K562 (cell line): Measurements from ENCODE around the gene RER1. TPM values are rescaled to one million over a fixed set of nuclear protein-coding genes. Genes with fewer than 3 reads are reported as not detected.

Experiments
- E2F6 ChIP-seq, 2 experiments: IDR thresholded peaks; 2 replicates each; pipeline ENCODE4 v1.6.1; 2011; ENCODE audit warnings: borderline replicate concordance in 1 of 2, control low read depth in 1 of 2, low read depth in 1 of 2, low read length in 1 of 2, mild to moderate bottlenecking in 1 of 2, mixed read lengths in 1 of 2, moderate library complexity in 1 of 2; ENCODE audit not compliant: insufficient read depth in 1 of 2, insufficient read length in 1 of 2, poor library complexity in 1 of 2, severe bottlenecking in 1 of 2; ENCODE audit errors: extremely low read depth in 1 of 2
- HLTF ChIP-seq: fragments of 450-650 bp; IDR thresholded peaks from 2 replicates; pipeline ENCODE4 v1.6.1; 2016
- KLF10 ChIP-seq: fragments of 250-450 bp; sonication (Bioruptor Pico); IDR thresholded peaks from 2 replicates; pipeline ENCODE4 v1.6.1; 2021; ENCODE audit warnings: matching md5 sums
- MGA ChIP-seq: fragments of 450-650 bp; IDR thresholded peaks from 2 replicates; pipeline ENCODE4 v1.6.1; 2016; ENCODE audit warnings: mild to moderate bottlenecking, moderate library complexity
- NCOA2 ChIP-seq, 2 experiments: fragments of 450-650 bp; IDR thresholded peaks; 2 replicates each; pipeline ENCODE4 v1.6.1; 2018; ENCODE audit warnings: mild to moderate bottlenecking in 2 of 2, moderate library complexity in 1 of 2; ENCODE audit not compliant: partially characterized antibody in 2 of 2
- RFX1 ChIP-seq: fragments of 450-650 bp; IDR thresholded peaks from 2 replicates; pipeline ENCODE4 v1.6.1; 2016; ENCODE audit warnings: mild to moderate bottlenecking, moderate library complexity
- SRSF3 ChIP-seq: fragments of 200-400 bp; formaldehyde crosslinking; IDR thresholded peaks from 2 replicates; pipeline ENCODE4 v1.6.1; 2016; ENCODE audit warnings: mild to moderate bottlenecking, low read length, moderate library complexity; ENCODE audit not compliant: insufficient read depth
- ZC3H11A ChIP-seq: IDR thresholded peaks from 2 replicates; pipeline ENCODE4 v1.6.1; 2012; ENCODE audit warnings: low read depth, low read length, improper control_type of control experiment
- ZFX ChIP-seq: sonication (generic); formaldehyde crosslinking; IDR thresholded peaks from 2 replicates; pipeline ENCODE4 v1.8.0; 2022; ENCODE audit warnings: mild to moderate bottlenecking, missing genetic modification reagents, moderate library complexity
- ZNF253 ChIP-seq: fragments of 250-450 bp; sonication (Bioruptor Pico); conservative IDR thresholded peaks from 2 replicates; pipeline ENCODE4 v1.6.1; 2021; ENCODE audit warnings: mild to moderate bottlenecking
- polyA plus RNA-seq, 8 experiments: library from polyadenylated mRNA; depleted of rRNA in 4 of 8; stranded (reverse) in 5 of 8; unstranded in 3 of 8; fragments of >200 nt; fragmentation: Nextera tagmentation in 2 of 8; fragmentation: Illumina TruSeq in 1 of 8; extraction: Ambion mirVana in 2 of 8; extraction: Trizol in 1 of 8; gene quantifications; 2 replicates each; pipeline versions ENCODE4 v1.2.1 to v1.2.3, GENCODE V29; 2011 to 2014; ENCODE audit warnings: inconsistent platforms in 1 of 8, missing spikeins in 1 of 8
- total RNA-seq, 7 experiments: library from RNA; depleted of rRNA in 6 of 7; stranded (reverse); fragments of >200 nt in 6 of 7; fragmentation: Illumina TruSeq in 2 of 7; extraction: Trizol in 2 of 7; gene quantifications; 2 replicates each; pipeline versions ENCODE4 v1.2.1 to v1.2.3, GENCODE V29; 2011 to 2021; ENCODE audit warnings: low replicate concordance in 1 of 7

Gene RER1
- total and polyA plus RNA-seq, 9 of the 15 experiments (the other 6 are each of a cell fraction or from before 2014, with no cell fraction given) = 19.6 to 354 (median 183) TPM

GRCh38 chr1:2417833-2418225 is 26.2 kb downstream of the RER1 start (continued):
- TF ChIP-seq MGA (no peak), ZFX (CRISPR knock-in tag) (no peak), KLF10 (no peak), HLTF (no peak), SRSF3 (no peak), E2F6 (IDR thresholded peaks at IDR 0.05; ENCODE audit: borderline replicate concordance in 1 of 2, extremely low read depth in 1 of 2, insufficient read depth in 1 of 2, insufficient read length in 1 of 2, low read depth in 1 of 2, low read length in 1 of 2, poor library complexity in 1 of 2, severe bottlenecking in 1 of 2) (no peak), ZNF253 (no peak), ZC3H11A (no peak), NCOA2 (IDR thresholded peaks at IDR 0.05; ENCODE audit: partially characterized antibody in 2 of 2) (no peak), RFX1 (no peak)
